Measurements from ENCODE around the gene DNMT3L. TPM values are rescaled to one million over a fixed set of nuclear protein-coding genes. Genes with fewer than 3 reads are reported as not detected.
"Not testable (repeated sequence)": the region's sequence is repeated elsewhere in the genome, so short reads cannot be mapped to it uniquely, and the experiment has no call there.

Gene DNMT3L
- total RNA-seq, 1 donor from 2014 or later: not detected

- DNase-seq: not testable (repeated sequence)
Measured at GRCh38 chr21:44249204-44250037, 12.3 kb downstream of the DNMT3L start.

DNA sequence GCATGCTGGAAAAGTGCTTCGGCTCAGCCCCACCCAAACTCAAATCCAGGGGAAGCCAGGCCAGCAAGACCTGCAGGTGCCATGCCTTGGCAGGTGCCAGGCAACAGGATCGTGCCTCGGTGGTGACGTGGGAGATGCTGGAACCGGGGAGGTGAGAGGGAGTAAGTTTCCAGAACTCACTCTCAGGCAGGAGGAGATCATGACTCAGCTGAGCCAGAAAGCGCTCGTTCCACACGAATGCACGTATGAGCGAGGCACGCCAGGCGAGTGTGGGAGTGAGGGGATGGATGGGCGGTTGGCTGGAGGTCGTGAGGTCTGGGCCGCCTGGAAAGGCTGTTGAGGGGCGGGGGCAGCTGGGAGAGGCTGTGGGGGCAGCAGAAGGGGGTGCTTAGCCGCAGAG, 13.8 kb downstream of the DNMT3L start:
- DNase-seq: not testable (repeated sequence)

GRCh38 chr21:44243980-44244379, 17.7 kb downstream of the DNMT3L start:
- DNase-seq: not testable (repeated sequence)

DNA sequence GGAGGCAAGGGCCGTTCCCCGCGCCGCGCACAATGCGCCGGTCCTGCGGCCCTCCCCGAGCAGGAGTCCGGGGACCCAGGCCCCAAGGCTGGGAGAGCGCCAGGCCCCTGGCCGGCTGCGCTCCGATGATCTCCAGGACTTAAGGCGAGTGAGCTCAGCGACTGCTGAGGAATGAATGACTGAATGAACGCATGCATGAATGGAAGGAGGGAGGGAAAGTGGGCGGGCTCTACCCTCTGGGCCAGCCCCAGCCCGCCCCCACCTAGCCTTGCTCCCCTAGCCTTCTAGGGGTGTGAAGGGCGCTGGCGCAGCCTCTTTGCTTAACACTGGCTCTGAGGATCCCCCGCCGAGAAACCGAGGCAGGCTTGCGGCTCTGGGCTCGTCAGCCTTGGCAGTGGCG, 20.4 kb downstream of the DNMT3L start:
- DNase-seq: not testable (repeated sequence)

GRCh38 chr21:44240842-44241241, 20.9 kb downstream of the DNMT3L start, which contains the start of gene ICOSLG:
Gene ICOSLG, minus strand, starts transcription at chr21:44240943. Its CDS starts 126 bp downstream, at chr21:44240817.
- DNase-seq: not testable (repeated sequence)

- not testable (repeated sequence) for DNase-seq
Measured at GRCh38 chr21:44240353-44240752, 21.3 kb downstream of the DNMT3L start.

DNA sequence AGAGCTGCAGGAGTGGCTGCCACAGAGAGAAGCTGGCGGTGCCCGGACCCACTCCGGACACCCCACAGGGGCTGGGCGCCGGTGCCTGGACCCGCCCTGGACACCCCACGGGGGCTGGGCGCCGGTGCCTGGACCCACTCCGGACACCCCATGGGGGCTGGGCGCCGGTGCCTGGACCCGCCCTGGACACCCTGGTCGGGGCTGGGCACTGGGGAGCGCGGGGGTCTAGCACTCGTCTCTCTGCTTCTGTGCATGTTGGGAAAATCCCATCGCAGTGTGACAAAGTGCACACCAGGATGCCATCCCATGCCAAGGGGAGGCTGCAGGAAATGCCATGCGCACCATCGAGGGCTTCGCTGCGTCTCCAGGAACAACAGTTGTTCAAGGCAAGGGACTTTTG, 32.1 kb downstream of the DNMT3L start:
- DNase-seq: not testable (repeated sequence)

DNA sequence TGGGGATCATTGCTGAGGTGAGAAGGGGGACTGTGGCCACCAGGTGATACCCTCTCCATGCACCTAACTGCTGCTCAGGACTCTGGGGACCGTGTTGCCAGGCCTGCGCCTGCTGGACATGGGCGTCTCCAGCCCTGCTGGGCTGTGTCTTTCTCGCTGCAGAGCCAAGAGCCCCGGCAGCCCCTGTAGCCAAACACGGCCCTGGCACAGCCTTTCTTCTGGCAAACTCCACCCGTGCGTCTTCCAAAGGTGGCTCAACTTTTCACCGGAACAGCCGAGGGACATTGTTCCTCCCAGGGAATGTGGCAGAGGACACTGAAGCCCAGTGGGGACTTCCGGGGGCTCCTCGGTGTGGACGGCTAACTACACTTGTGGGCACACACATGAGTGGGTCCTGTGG, 33.6 kb downstream of the DNMT3L start:
- not testable (repeated sequence) for DNase-seq

- DNase-seq: not testable (repeated sequence)
Measured at GRCh38 chr21:44227614-44228013, 34.1 kb downstream of the DNMT3L start.

DNA sequence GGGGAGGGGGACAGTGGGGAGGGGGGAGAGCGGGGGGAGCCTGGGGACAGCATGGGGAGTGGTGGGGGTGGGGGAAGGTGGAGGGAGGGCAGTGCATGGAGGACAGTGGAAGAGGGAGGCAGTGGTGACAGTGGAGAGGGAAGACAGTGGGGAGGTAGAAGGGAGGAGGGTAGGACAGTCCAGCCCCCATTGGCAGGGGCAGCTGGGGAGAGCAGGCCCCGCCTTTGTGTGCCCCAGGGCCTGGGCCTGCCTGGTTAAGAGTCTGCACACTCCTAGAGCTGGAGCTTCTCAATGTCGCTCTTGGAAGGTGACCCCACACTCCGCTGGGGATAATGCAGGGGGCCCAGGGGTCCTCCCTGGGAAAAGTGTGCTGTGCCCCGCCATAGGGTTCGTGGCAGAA, 36.1 kb downstream of the DNMT3L start:
- not testable (repeated sequence) for DNase-seq

- not testable (repeated sequence) for DNase-seq
Measured at GRCh38 chr21:44223334-44223733, 38.4 kb downstream of the DNMT3L start.

- DNase-seq: not testable (repeated sequence)
Measured at GRCh38 chr21:44220674-44221073, 41.0 kb downstream of the DNMT3L start.

GRCh38 chr21:44218461-44218860, 43.2 kb downstream of the DNMT3L start:
- DNase-seq: not testable (repeated sequence)

DNA sequence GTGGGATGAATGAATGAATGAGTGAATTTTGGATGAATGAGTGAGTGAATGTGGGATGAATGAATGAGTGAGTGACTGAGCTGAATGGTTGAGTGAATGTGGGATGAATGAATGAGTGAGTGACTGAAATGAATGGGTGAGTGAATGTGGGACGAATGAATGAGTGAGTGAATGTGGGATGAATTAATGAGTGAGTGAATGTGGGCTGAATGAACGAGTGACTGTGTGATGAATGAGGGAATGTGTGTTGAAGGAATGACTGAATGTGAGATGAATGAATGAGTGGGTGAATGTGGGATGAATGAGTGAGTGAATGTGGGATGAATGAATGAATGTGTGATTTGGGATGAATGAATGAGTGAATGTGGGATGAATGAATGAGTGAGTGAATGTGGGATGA, 49.7 kb downstream of the DNMT3L start:
- not testable (repeated sequence) for DNase-seq

- DNase-seq: not testable (repeated sequence)
Measured at GRCh38 chr21:44211574-44211973, 50.1 kb downstream of the DNMT3L start.

GRCh38 chr21:44207860-44208646, 53.6 kb downstream of the DNMT3L start:
- DNase-seq: not testable (repeated sequence)

DNA sequence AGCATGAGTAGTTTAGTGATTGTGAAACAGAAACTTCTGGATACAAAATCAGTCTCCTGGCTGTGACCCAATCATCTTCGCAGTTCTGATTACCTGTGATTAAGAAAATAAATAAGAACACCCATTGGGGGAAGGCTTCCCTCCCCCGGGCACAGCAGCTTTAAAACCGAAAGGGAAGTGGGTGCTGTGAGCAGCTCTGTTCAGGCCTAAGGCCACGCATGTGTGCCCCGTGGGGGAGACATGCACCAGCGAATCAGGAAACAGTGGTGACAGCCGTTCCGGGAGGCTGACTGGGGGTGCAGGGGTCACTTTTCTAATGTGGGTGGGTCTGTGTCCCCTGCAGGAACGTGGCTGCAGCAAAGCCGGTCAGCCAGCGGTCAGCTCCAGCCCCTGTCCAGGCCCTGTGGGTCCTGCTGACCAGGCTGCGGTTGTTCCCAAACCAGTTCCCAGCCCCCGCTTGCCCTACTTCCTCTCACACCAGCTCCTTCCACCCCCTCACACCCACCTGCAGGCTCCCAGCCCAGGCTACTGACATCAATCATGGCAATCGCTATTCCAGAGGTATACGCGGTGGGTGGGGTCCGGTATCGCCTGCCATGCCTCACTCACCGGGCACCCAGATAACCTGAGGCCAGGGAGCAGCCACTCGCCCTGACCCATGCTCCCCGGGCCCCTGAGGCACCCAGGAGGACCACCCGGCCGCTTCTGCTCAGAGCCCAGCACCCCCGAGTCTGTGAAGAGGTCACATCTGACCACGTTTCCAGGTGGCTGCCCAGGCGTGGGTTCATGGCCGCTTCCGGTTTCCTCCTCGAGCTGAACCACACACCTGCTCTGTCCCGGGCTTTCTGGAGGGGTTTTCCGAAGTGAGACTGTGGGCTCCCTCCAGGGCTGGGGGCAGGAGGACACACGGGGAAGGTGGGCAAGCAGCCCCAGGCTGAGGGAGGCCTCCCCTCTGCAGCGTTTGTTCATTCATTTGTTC, 54.7 kb downstream of the DNMT3L start:
- not testable (repeated sequence) for DNase-seq

DNA sequence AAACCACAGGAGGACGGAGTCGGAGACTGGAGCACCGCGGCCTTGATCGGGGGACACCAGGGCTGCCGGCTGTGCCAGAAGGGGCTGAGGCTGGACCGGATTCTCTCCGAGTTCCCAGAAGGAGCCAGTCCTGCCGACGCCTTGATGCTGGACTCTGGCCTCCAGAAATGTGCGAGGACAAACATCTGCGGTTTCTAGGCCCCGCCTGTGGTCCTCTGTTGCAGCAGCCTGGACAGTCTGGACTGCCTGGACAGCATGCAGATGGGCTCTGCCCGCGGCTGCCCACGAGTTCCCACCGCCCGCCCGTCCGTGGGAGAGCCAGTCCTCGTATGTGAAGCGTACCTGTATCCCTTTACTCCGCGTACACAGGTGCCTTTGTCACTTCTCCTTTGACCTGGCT, 55.5 kb downstream of the DNMT3L start:
- not testable (repeated sequence) for DNase-seq

- not testable (repeated sequence) for DNase-seq
Measured at GRCh38 chr21:44202590-44203299, 59.0 kb downstream of the DNMT3L start.

- DNase-seq: not testable (repeated sequence)
Measured at GRCh38 chr21:44199997-44200396, 61.7 kb downstream of the DNMT3L start.

DNA sequence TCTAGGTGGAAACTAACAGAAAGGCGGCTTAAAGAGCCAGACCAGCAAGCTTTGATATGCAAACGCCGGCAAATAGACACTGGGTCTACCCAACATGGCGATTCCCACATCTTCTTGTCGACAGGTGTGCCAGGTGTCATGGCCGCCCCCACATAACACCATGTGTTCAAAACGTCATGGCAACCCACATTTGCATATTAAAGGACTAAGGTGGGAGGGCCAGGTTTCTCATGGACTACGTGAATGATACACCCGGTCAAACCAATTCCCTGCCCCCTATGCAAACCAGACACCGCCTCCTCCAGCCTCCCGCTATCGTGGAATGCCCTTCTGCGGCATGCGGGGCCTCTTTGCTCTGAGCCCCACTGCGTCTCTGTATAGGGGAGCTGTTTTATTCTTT, 62.2 kb downstream of the DNMT3L start:
- DNase-seq: no peak

Data from tongue (tissue), 2 donors.